GM18858 (cell line): Measurements from ENCODE around the gene TUBA3D.
"Not testable (repeated sequence)": the region's sequence is repeated elsewhere in the genome, so short reads cannot be mapped to it uniquely, and the experiment has no call there.

Source experiments
- ATAC-seq: cut with Tn5 transposase; IDR thresholded peaks from one replicate; pipeline ENCODE4 v1.9.1; 2021; ENCODE audit not compliant: unreplicated experiment

Gene TUBA3D

GRCh38 chr2:131483981-131484820, 8.3 kb downstream of the TUBA3D start:
- not testable (repeated sequence) for ATAC-seq

- not testable (repeated sequence) for ATAC-seq
These were observed 9.1 kb downstream of the TUBA3D start for GRCh38 chr2:131484906-131485460.

- ATAC-seq: not testable (repeated sequence)
These were observed 10.4 kb downstream of the TUBA3D start for GRCh38 chr2:131486201-131486902.

- ATAC-seq: no peak
These were observed 12.6 kb downstream of the TUBA3D start for GRCh38 chr2:131488306-131489205.

DNA sequence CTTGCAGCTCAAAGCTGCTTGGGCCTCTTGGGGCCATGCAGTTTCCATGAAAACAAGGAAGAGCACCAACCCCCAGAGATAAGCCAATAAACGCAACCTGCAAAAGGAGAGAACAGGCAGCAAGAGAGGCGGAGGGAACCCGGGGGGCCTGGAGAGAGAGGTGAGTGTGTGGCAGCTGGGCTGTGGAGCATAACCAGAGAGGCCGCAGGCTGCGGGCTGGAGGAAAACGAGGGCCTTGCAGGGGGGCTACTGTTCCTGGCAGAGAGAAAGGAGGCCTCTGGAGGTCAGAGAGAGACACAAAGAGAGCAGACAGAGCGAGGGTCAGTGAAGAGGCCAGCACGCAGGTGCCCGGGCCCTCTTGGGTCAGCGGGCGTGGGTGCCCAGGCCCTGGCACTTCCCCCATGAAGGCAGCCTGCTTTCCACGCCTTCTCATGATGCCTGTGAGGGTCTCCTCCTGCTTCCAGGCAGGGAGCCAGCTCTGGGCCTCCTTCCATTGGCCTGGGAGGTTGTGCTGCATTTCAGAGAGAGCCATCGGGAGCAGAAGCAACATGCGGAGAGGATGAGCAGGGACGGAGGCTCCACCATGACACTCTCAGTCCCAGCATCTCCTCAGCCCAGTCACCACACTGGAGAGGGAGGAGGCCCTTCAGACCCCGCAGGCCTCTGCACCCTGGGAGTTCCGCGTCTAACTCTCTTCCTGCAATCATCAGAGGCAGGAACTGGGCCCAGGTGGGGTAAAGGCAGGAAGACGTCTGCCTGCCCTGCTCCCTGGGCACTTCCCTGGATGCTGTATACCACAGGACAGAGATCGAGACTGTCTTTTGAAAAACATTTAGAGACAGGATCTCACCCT, 14.9 kb downstream of the TUBA3D start:
- not testable (repeated sequence) for ATAC-seq

DNA sequence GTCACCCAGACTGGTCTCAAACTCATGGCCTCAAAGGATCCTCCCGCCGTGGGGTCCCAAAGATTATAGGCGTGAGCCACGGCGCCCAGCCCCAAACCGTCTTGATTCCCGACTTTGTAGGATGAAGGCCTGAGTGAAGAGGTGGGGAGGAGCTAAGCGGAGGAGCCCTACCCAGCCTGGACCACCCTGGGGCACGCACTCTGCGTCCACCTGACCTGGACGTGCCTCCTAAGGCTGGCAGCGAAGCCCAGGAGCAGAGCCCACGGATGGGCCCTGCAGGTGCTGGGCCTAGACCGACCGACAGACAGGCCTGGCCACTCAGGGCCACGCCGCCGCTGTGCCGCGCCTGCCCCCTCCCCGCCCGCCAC, 15.5 kb downstream of the TUBA3D start:
- not testable (repeated sequence) for ATAC-seq

DNA sequence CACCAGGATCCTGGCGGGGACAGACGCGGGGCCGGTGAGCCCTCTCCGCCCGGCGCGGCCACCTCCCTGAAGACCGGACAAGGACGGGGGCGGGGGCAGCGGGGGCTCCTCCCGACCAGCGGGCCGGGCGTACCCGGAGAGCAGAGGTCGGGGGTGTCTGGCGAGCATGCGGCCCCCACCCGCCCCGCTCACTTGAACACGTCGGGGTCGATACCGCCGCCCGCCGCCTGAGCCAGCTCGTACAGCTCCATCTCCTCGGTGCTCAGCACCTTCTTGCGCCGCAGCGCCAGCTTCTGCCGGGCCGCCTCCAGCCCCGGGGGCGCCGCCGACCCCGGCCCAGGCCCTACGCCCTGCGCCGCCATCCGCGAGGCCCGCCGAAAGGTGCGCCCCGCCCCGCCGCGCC, 16.1 kb downstream of the TUBA3D start, which contains the start of gene MZT2A:
TSS of gene MZT2A (minus strand) at position 383 of the 403 bp plus-strand sequence. CDS start at position 362, 21 bp downstream.
- peak; percentile 6 for ATAC-seq

DNA sequence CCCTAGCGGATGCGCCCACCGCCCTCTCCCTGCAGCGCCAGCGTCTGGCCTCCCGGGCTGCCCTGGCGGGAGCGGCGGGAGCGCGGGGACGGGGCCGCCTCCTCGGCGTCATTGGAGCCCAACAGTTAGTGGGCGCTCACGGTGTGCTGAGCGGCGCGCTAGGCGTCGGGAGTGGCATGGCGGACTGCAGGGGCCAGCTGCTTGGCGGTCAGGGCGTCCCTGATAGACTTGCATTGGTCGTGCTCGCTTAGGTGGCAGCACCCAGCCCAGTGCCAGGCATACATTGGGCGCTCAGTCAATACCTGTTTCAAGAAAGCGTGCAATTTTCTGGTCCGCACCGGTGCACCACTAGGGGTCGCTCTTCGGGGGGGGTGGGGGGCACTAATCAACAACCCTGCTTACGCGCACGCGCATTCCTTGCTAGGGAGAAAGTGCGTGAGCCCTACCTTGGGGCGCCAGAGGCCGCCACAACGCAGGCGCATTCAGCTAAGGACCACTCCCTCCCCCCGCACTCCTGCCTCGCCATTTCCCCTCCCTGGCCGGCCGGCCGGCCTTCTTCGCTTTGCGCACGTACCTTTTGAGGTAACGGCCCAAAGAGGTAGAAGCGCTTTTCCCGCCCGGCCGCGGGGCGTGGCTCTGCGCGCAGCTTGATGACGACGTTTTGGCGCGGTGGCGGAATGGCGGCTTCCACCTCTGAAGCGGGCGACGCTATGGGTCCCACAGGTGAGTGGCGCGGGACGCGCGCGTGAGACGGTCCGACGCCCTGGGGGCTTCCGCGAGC, 16.7 kb downstream of the TUBA3D start:
- ATAC-seq: peak; percentile 57

GRCh38 chr2:131493199-131493968, 17.5 kb downstream of the TUBA3D start:
- peak; percentile 11 for ATAC-seq

DNA sequence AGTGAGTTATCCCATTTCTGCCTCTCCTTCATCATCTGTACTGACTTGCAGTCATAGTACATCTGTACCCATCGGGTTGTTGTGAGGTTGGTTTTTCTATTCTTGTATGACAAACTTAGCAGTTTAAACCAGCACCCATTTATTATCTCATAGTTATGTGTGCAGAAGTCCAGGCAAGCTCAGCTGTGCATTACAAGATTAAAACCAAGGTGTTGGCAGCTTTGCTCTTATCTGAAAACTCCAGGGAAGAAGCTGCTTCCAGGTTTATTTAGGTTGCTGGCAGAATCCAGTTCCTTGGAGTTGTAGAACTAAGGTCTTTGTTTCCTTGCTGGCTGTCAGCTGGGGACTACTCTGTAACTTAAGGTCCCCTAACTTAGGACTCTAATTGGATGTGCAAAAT, 19.6 kb downstream of the TUBA3D start:
- ATAC-seq: not testable (repeated sequence)

- ATAC-seq: peak; percentile 97
These were observed 22.5 kb downstream of the TUBA3D start for GRCh38 chr2:131498321-131498973.

DNA sequence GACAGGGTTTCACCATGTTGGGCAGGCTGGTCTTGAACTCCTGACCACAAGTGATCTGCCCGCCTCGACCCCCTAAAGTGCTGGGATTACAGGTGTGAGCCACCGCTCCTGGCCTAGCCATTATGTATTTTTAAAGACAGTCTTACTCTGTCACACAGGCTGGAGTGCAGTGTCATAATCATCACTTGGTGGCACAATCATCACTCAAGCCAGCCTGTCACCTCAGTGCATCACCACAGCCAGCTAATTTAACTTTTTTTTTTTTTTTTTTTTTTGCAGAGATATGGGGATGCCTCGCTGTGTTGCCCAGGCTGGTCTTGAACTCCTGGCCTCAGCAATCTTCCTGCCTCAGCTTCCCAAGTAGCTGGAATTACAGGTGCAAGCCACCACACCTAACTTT, 27.7 kb downstream of the TUBA3D start:
- not testable (repeated sequence) for ATAC-seq

DNA sequence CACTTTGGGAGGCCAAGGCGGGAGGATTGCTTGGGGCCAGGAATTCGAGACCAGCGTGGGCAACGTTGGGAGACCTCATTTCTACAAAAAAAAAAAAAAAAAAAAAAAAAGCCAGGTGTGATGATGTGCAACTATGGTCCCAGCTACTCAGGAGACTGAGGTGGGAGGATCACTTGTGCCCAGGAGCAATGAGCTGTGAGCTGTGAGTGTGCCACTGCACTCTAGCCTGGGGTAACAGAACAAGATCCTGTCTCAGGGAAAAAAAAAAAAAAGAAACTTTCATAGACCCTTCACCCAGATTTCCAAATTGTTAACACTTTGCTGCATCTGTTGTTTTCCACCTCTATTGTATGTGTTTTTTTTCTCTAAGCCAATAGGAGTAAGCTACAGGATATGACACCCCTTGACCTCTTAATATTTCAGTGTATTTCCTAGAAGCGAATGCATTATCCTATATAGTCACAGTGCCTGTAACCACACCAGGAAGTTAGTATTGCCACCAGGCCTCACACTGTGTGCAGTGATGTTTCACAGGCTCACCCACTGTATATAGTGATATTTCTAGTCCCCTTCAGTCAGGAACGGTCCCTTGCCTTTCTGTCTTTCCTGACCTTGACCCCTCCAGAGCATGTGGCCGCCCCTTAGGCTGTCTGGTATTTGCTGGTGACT, 28.3 kb downstream of the TUBA3D start:
- ATAC-seq: not testable (repeated sequence)

DNA sequence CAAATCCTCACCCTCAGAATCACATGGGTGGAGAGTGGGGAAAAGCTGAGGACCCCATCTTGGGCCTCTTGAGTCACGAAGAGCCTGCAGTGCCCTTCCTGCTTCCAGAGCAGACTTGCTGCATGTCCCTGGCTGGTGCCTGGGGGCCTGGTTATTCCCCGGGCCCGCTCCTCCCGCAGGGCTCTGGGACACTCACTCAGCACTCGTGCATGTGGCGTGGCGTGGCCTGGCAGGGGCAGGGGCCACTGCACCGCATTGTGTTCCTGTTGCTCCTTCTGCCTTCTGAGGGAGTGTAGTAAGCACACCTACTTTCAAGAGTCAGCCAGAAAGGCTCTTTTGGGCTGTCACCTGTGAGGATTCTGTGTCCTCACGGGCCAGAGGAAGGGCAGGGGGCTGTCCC, 33.7 kb downstream of the TUBA3D start:
- ATAC-seq: no peak

DNA sequence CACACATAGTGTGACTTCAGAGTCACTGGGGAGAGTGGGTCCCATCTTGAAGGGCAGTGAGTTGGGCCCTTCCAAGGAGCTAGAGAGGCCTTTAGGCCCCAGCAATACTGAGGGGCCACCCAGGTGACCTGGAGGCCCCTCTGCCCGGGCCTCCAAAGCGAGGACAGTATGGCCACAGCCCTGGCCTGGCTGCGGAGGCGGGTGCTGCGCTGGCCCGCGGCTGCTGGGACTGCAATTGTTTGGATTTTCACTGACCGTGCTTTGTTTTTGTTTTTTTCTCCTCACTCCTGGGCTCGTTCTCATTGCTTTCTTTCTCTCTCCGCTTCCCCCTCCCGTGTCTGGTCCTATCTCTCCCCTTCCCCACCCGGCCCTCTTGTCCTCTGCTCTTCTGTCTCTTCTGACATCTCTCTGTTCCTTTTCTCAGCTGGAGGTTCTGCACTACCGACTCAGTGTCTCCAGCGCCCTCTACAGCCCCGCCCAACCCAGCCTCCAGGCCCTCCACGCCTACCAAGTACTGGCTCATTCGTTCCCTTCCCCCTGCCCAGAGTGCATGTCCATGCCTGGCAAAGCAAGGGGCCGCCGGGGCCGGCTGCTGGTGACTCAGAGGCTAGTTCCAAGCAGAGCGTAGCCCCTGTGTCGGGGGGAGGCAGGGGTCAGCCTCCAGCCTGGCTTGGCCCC, 35.5 kb downstream of the TUBA3D start:
- not testable (repeated sequence) for ATAC-seq

DNA sequence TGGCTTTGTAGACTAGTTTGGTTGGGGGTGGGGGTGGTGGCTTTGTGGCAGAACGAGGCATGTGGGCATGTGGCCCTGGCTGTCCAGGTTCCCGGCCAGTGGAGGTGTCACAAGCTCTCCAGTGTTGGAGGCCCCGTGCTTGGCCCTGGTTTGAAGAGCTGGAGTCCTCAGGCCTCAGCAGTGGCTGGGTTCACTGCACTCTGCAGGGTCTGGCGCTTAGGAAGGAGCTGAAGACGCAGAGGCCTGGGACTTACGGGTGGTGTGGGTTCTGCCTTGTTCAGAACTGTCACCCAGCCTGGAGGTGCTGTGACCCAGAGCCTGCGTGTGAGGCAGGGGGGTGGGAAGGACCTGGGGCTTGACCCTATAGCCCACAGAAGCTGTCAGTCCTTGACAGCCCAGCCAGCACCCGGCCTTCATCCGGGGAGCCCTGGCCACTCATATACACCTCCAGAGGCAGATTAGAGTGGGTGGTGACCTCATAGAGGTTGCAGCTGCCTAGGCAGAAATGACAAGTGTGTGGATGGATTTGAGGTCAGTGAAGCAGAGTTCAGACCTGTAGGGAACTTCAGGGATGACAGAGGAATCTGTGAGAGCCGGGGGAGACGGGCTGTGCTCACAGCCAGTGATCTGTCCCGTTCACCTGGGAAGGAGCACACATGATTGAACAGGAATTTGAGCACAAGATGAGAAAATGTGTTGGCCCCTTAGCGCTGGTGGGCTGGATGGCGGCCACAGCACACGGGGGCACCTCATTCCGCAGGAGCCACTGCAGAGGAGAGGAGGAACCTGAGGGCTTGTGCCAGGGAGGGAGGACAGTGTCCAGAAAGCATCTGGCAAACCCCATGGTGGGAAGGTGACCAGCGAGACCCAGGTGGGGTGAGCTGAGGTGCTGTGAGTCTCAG, 36.3 kb downstream of the TUBA3D start:
- ATAC-seq: not testable (repeated sequence)
